ENCODE data around the gene REXO4.
A peak's percentile ranks its signal among the peaks of the same experiment; 100 is the strongest.

REXO4 gene

DNA sequence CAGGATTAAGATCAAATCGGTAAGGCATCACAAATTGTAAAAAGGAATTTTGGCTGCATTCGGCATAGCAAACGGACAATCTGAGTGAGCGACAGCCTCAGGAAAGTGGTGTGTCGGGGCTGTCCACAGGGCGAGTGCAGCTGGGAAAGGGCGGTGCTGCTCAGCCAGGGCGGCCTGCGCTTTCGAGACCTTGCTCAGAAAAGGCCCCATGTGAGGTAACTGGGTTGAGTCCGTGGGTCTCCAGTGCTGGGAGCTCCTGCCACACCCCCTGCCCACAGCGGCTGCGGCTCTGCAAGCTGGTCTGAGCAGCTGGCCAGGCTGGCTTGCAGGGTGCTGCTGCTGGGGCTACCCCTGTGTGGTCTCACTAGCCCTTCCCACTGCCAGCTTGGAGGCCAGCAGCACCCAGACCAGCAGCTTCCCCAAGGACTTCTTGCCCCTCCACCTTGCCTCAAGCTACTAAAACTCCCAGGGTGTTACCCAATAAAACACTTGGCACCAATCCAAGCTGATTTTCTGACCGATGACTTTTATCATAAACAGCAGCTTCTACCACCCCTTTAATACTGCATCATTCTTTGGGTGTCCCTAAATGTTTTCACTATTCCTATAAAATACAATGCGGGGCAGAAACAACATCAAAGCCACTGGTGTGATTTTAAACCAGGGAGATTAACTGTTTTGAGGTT lies 55.3 kb downstream of the REXO4 start:
- DNase-seq: no peak

DNA sequence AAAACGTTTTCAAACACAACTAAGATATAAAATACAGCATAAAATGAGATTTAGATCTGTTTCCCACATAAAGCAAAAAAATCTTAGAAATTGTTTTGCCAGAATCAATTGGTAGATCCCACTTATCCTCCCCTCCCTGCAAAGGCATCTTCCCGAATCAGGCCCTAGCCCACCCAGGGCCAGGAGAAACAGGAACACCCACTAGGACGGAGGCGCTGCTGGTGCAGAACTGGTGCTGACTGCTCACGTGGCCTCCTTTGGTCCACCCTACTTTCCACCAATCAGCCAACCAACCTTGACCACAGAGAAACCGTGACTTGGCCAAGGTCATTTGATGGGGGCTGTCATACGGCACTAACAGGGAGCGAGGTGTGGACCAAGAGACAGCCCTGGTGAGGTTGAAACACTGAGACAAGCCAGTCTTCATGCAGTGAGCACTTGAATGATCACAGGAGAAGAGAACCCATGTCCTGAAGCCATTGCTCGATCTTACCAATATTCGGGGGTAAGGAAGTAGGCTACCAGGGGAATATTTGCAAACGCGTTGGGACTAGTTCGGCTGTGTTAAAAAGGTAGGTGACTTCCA lies 56.2 kb downstream of the REXO4 start:
- no peak for DNase-seq

DNA sequence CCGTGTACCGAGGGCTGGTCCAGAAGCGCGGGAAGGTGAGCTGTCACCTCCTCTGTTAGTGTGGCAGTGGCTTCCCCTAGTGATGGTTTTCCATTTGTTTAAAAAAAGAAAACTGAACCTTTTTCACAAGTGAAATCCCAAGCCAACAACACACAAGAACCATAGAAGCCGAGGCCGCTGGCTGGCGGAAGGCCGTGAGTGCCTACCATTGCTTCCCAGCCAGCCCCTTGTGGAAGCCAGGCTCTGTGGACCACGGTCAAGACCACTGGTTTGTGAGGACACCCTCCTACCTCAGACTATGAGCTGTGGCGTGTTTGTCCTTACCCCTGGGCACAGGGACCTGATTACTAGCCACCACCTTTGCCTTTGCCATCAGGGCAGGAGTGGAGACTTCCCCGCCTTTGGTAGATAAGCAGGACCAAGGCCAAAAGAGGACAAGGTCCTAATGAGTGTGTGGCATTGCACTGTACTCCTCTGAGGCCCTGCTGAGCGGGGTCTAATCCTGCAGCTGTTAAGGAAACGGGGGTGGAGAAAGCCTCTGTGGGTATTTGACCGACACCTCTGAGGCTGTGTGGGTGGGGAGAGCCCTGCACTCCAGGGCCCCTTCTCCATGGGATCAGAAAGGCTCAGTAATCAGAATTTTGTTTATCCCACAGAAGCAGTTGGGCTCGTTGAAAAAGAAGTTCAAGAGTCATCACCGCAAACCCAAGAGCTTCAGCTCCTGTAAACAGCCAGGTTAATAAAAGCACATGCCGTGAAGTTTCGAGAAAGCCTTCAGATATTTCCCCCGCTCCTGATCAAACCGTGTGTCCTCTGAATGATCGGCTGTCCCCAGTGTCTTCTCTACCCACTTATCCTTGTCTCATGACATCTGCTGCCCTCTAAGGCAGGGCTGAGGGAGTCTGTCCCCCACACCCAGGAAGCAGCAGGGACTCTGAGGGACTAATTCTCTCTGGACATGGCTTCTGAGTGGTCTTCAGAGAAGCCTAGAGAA lies 57.1 kb downstream of the REXO4 start:
- DNase-seq: no peak

DNA sequence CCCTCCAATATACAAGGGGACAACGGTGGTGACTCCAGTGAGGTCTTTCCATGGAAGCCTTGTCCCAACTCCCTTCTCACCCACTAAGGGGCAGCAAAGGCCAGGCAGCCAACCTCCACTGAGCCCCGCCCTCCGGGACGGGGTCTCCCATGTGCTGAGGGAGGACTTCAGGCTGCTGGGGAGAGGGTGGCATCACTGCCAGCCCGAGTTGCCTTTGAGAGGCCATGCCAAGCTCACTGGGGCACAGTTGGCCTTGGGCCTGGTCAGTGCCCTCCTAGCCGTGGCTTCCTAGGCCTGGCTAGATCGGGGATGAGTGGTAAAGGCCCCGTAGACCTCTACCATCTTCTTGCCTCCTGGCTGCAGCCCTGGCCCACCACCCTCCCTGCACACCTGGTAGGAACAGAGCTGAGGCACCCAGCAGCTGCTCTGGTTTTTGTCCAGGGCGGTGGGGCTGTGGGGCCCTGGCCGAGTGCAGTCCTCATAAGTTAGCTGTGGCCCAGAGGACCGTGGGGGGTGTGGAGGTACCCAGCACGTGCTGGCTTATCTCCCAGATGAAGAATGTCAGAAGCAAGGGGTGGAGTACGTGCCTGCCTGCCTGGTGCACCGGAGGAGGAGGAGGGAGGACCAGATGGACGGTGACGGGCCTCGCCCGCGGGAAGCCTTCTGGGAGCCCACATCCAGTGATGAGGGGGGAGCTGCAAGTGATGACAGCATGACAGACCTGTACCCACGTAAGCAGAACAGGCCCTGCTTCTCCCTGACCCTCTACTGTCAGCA lies 58.2 kb downstream of the REXO4 start:
- DNase-seq: no peak

DNA sequence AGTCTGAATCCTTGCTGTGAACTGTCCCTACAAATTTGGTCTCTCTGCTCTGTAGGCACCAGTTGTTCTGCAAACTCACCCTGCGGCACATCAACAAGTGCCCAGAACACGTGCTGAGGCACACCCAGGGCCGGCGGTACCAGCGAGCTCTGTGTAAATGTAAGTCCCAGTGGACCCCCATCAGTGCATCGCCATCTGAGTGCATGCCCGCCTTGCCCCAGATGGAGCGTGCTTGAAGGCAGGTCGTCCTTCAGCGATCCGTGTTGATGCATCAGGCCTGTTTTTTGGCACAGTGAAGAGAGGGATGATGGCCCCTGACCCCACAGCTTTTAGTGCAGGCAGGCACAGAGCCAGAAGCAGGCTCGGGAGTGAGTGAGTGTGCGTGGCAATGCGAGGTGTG lies 60.2 kb downstream of the REXO4 start:
- DNase-seq: no peak

DNA sequence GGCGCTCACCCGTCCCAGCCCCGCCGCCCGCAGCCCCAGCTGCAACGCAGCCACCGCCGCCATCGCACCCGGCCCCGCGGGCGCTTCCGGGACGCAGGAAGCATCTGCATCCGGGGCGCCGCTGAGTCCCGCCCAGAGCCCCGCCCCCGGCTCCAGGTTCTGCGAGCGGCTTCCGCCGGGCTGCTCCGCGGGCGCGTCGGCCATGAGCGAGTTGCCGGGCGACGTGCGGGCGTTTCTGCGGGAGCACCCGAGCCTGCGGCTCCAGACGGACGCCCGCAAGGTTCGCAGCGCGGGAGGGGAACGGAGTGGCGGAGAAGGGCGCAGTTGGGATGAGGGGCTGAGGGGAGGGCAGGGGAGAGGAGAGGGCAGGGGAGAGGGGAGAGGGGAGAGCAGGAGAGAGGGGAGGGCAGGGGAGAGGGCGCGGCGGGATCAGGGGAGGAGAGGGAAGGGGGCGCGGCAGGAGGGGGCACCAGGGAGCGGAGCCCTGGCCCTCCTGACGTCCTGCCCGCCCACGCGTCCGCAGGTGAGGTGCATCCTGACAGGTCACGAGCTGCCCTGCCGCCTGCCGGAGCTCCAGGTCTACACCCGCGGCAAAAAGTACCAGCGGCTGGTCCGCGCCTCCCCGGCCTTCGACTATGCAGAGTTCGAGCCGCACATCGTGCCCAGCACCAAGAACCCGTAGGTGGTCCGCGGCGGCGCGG lies 61.3 kb downstream of the REXO4 start, which contains the start of the genes SURF1 and SURF2:
TSS of gene SURF1 (minus strand) at position 97 of the 701 bp plus-strand sequence. CDS start at position 63, 34 bp downstream.
TSS of gene SURF2 (plus strand) at position 160 of the 701 bp plus-strand sequence. CDS start at position 203, 43 bp downstream.
- peak; percentile 76 for DNase-seq

Data from COR-L47 (cell line).